Measurements from ENCODE around the gene PDE6G. TPM values are rescaled to one million over a fixed set of nuclear protein-coding genes. Genes with fewer than 3 reads are reported as not detected.
"Not testable (repeated sequence)": the region's sequence is repeated elsewhere in the genome, so short reads cannot be mapped to it uniquely, and the experiment has no call there.

The PDE6G gene
- total and polyA plus RNA-seq, 8 donors, result 0.85 to 2.6 (median 1.5) TPM; not detected in 4

DNA sequence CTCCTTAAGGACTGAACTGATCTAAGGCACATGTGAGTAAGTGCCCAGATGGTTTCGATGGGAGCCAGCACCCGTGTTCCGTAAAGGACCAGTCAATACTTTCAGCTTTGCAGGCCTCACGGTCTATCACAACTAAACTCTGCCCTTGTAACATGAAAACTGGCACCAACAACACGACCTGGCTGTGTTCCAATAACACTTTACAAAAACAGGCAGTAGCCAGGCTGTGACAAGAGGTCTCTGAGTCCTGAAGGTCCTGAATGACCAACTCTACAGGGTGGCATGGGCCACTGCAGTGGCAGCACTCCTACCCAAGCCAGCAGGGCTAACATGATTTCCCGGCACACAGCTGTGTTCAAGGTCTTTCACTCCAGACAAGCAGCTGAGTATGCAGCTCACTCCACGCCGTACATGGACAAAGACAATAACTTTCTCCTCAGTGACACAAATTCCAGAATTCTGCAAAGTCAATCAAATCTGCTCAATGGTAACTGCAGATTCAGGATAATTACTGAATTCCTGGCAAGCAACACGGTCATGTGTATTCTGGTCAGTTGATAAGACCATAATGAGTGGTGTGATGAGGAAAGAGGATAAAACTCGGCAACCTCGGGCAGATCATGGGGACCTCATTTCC, 34.7 kb downstream of the PDE6G start:
- TF ChIP-seq POLR2AphosphoS5 (IDR thresholded peaks at IDR 0.05) (no peak), POLR2A (IDR thresholded peaks at IDR 0.05) (no peak), CTCF (IDR thresholded peaks at IDR 0.05) (no peak), EP300 (IDR thresholded peaks at IDR 0.05) (no peak)
- Histone ChIP-seq H3K4me1 (peaks cover 0 to 11% (median 0%) of the 10 kb centered on the region in 4 donors), H3K4me3 (no peak overlapping the region), H3K27ac (no peak overlapping the region), H3K27me3 (no peaks in the 10 kb centered on the region), H3K9me3 (no peaks in the 10 kb centered on the region), H3K36me3 (peaks cover 59 to 97% (median 85%) of the 10 kb centered on the region in 4 donors)
- peak in 1 of 2 donors; percentile 35 for DNase-seq
- 43 to 70% (median 61%) methylated on average over 6 to 11 of the region's 11 CpGs for WGBS, 5 donors
- intact Hi-C loops (cut with DNase I; ENCODE audit: low total_unique reads), result no loop called here

GRCh38 chr17:81618307-81618706, 38.0 kb downstream of the PDE6G start:
- H3K27ac ChIP-seq; intact Hi-C loops (cut with DNase I; ENCODE audit: low total_unique reads); H3K27me3 ChIP-seq; H3K9me3 ChIP-seq; DNase-seq; H3K4me3 ChIP-seq: not testable (repeated sequence)
- Histone ChIP-seq H3K36me3 (peaks cover 38 to 97% (median 83%) of the 10 kb centered on the region in 4 donors), H3K4me1 (peaks cover 0 to 31% (median 9%) of the 10 kb centered on the region in 4 donors)
- 94 to 99% (median 96%) methylated on average over 11 to 29 of the region's 36 CpGs; no CpG with 5 or more reads in 1 of the 5 donors for WGBS, 5 donors

DNA sequence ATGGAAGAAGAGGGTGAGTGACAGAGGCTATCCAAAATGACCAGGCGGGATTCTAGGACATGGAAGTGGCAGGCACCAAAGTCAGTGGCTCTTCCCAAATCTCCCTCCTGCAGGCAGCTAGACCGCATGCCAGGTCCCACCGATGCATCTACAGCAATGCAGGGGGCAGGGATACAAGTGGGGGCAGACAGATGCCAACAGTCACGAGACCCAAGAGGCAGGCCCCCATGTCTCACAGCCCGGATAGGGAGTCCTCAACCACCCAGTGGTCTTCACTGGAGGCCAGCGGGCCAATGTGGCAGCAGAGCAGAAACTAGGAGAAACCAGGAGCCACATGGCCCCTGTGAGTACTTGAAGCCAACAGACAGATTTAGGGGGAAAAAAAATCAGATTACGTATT, 39.5 kb downstream of the PDE6G start:
- WGBS, 5 donors, result 42 to 98% (median 66%) methylated on average over 6 to 7 of the region's 7 CpGs
- intact Hi-C loops (cut with DNase I; ENCODE audit: low total_unique reads), result no loop called here
- no peak overlapping the region for H3K4me3 ChIP-seq
- H3K36me3 ChIP-seq, result peaks cover 39 to 97% (median 83%) of the 10 kb centered on the region in 4 donors
- no peak for DNase-seq
- no peaks in the 10 kb centered on the region for H3K27me3 ChIP-seq
- H3K9me3 ChIP-seq, result no peaks in the 10 kb centered on the region
- H3K4me1 ChIP-seq, result peaks cover 0 to 29% (median 10%) of the 10 kb centered on the region in 4 donors
- no peak overlapping the region for H3K27ac ChIP-seq
- TF ChIP-seq EP300 (IDR thresholded peaks at IDR 0.05) (no peak), CTCF (IDR thresholded peaks at IDR 0.05) (no peak), POLR2A (IDR thresholded peaks at IDR 0.05) (no peak), POLR2AphosphoS5 (IDR thresholded peaks at IDR 0.05) (no peak)

GRCh38 chr17:81615401-81615930, 40.9 kb downstream of the PDE6G start:
- H3K27ac ChIP-seq, result no peak overlapping the region
- H3K4me3 ChIP-seq, result no peak overlapping the region
- WGBS, 5 donors, result 90 to 94% (median 93%) methylated on average over 4 of the region's 4 CpGs
- H3K4me1 ChIP-seq, result peaks cover 0 to 20% (median 10%) of the 10 kb centered on the region in 4 donors
- TF ChIP-seq EP300 (IDR thresholded peaks at IDR 0.05) (no peak), POLR2AphosphoS5 (IDR thresholded peaks at IDR 0.05) (no peak), POLR2A (IDR thresholded peaks at IDR 0.05) (no peak), CTCF (IDR thresholded peaks at IDR 0.05) (no peak)
- H3K36me3 ChIP-seq, result peaks cover 35 to 94% (median 80%) of the 10 kb centered on the region in 4 donors
- intact Hi-C loops (cut with DNase I; ENCODE audit: low total_unique reads), result no loop called here
- H3K27me3 ChIP-seq, result no peaks in the 10 kb centered on the region
- no peak for DNase-seq
- no peaks in the 10 kb centered on the region for H3K9me3 ChIP-seq
